Middle frontal gyrus (tissue), 1 donor: ENCODE data around the gene NCKAP5.
"Not testable (repeated sequence)": the region's sequence is repeated elsewhere in the genome, so short reads cannot be mapped to it uniquely, and the experiment has no call there.

Experiments used
- DNase-seq: peaks from one replicate; pipeline ENCODE4 v3.0.0-alpha.2; 2015; ENCODE audit warnings: low spot score; ENCODE audit errors: extremely low spot score

The NCKAP5 gene

DNA sequence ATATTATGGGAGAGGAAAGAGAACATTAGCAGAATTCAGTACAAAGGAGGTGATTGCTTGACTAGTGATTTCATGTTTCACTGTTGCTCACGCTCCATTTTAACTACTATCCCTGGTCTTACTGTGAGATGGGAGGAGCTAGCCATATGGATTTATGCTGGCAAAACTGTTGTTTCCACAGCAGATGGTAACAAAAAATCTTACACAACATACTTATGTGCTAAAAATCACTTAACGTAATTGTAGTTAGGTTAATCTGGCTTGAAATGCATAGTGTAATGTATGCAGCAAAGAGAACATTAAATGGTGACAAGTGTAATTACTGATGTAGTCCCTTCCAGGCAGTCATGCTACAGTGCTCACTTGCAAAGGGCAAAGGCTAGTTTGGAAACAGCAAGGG, 742.7 kb downstream of the NCKAP5 start:
- no peak for DNase-seq

GRCh38 chr2:132824716-132825115, 743.5 kb downstream of the NCKAP5 start:
- DNase-seq = no peak

DNA sequence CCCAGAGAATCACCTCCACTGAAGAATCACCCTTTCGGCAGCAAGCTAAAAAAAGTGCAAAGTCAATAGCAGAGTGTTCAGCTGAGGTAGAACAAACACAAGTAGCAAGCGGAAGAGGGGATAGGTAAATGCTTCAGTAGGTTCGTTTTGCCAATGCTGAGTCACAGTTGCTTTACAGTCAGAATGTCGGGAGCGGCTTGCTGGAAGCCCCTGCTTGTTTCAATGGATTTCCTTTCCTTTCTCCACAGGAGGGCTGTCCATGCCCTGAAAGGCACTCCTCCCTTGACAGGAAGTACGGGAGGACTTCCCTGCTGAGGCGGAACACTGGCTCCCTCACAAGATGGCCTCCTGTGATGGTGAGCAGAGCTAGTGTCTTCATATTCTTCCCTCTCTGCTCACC, 752.0 kb downstream of the NCKAP5 start:
- DNase-seq = no peak

- DNase-seq = no peak
Observed at GRCh38 chr2:132815516-132815915, 752.7 kb downstream of the NCKAP5 start.

GRCh38 chr2:132814651-132815050, 753.6 kb downstream of the NCKAP5 start:
- no peak for DNase-seq

DNA sequence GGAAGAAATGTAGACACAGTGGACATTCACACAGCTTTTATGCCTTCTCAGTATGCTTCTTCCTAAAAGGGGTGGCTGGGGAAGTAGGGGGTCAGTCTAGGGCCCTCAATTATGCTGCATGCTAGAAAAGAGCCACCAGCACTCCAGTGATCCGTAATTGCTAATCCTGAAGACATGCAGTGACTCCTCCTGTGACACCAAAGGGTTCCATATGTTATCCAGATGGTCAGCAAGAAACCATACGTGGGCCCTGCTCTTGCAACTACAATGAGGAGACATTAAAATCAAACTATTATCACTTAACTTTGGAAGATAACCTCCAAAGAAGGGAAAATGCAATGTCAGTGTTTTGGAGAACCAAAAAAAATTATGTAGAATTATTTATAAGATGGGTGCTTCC, 754.8 kb downstream of the NCKAP5 start:
- no peak for DNase-seq

DNA sequence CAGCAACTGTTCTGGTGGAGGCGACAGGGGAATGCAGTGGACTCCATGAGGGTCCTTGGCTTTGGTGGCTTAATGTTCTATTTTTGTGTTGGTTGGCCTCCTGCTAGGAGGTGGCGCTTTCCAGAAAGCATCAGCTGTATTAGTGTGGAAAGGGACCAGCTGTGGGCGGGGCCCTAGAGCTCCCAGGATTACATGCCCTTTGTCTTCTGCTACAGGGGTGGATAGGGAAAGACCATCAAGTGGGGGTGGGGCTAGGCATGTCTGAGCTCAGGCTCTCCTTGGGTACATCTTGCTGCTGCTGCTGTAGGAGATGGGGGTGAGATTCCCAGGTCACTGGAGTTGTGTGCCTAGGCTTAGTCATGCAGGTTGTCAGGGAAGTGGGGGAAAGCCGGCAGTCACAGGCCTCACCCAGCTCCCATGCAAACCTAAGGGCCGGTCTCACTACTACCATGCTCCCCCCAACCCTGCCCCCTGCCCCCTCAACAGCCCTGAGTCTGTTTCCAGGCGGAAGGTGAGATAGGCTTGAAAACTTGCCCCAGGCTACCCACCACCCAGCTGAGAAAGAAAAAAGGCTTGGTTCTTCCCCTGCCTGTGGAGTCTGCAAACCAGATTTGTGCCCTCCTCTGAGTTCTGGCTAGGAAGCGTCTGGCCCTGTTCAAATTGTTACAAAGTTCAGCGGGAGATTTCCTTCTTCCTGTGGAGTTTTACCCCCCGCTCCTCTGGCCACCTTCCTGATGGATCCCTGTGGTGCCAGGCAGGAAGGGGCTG, 756.9 kb downstream of the NCKAP5 start:
- DNase-seq = no peak

- not testable (repeated sequence) for DNase-seq
Observed at GRCh38 chr2:132809962-132810361, 758.3 kb downstream of the NCKAP5 start.

- DNase-seq = no peak
Observed at GRCh38 chr2:132804051-132804450, 764.2 kb downstream of the NCKAP5 start.

DNA sequence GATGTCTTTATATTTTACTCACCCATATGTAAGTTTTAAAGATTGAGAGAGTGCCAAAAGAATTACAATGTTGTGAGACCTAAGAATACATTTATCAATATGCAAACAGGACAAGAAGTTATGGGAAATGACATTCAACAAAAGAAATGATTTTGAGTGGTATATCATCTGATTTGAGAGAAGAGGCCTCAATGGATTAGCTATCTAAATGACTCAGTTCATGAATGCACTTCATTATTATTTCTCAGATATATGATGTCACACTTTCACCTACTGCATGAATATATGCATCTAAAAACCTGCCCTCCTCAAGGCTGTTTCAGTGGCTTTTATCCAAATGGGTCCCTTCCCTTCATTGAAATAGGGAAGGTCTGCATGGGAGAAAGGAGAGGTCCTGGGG, 769.9 kb downstream of the NCKAP5 start:
- DNase-seq = no peak

DNA sequence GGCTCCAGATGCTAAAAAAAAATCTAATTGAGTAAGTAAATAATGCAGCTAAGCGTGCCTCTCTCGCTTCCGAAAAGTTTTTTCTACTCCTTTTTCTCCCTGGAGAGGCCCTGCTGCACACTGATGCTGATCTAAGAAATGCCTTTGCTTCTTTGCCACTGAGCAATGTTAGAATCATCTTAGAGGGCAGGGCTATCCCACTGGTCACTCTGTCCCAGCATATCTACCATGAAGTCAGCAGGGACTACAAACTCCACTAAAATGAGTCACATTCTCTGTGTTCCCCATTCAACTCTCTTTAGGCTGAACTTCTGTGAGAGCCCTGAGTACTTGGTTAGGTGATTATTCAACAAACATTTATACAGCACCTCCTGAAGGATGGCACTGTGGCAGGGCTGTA, 770.7 kb downstream of the NCKAP5 start:
- no peak for DNase-seq

DNA sequence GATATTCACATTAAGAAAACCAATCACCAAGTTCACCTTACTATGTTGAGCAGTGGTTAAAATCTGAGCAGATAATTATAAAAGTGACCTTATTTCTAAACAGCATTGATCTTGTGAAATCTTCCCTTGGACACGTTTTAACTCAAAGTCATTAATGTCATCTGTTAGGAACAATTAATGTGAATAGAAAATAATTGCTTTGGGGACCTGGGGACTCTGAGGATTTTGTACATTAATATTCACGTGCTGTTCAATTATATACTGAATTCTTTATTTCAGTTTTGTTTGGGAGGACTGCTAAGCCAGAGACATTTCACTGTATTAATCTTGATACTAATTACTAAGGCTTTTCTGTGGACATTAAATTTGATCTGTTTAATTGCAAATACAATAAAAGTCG, 771.2 kb downstream of the NCKAP5 start:
- DNase-seq = no peak

- no peak for DNase-seq
Observed at GRCh38 chr2:132795220-132795619, 773.0 kb downstream of the NCKAP5 start.

GRCh38 chr2:132793532-132793931, 774.7 kb downstream of the NCKAP5 start:
- no peak for DNase-seq

GRCh38 chr2:132790207-132790785, 778.0 kb downstream of the NCKAP5 start:
- no peak for DNase-seq

DNA sequence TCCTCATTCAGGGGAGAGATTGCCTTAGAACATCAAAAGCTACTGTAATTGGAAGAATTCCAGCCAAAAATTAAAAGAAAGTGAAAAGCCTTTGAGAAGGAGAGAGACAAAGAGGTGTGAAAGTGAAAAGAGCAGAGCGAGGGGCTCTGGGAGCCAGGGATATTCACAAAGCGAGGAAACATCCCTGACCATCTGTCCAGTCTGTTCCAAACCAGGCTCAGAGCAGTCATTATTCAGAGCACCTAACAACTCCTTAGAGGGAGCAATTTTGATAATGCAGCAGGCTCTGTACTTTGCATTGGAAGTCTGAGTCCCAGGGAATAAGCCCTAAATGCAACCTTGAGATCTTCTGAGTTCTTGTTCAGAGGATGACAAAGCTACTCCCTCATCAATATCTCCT, 779.2 kb downstream of the NCKAP5 start:
- DNase-seq = no peak

- DNase-seq = no peak
Observed at GRCh38 chr2:132788310-132788838, 779.9 kb downstream of the NCKAP5 start.

DNA sequence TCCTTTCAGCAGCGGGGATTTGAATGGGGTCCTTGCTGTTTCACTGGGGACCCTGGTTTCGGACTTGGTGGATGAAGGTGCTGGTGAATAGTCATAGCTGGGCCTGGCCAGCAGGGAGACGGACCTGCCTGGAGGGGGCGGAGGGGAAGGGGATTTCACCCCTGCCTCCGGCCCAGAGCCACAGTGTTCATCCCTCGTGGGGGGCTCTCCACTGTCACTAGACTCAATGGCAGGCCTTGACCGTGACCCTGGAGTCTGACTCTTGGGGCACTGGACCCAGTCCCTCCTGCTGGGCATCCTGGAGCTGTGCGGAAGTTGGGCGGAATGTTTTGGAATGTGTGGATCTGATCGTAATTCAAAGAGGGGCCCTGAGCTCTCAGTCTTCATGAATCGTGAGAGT, 784.4 kb downstream of the NCKAP5 start:
- no peak for DNase-seq

GRCh38 chr2:132782176-132782783, 786.0 kb downstream of the NCKAP5 start:
- DNase-seq = no peak

GRCh38 chr2:132780651-132781050, 787.6 kb downstream of the NCKAP5 start:
- no peak for DNase-seq

DNA sequence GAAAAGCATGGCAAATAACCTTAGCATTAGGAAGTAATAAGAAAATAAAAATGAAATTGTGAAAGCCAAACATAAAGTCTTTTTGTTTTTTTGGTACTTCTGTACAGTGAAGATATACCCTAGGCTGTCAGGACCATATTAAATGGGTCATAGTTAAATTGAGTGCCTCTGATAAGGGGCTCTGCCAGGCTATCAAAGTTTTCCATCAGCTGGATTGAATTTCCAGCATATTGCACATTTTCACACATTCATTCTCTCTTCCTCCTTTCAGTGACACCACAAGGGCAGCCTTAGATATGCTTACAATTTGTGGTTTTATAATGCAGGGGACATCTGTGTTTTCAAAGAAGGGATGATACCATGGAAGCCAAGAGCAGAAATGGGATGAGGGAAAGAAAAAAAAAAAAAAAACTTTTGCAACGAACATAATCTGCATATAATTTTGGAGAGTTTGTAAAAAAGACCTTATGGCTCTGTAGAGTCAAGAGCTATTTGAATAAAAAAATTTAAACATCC, 789.0 kb downstream of the NCKAP5 start:
- no peak for DNase-seq

GRCh38 chr2:132776287-132776686, 792.0 kb downstream of the NCKAP5 start:
- DNase-seq = no peak
